ENCODE data around the gene ATG3.

- TF ChIP-seq, protein P1, sequence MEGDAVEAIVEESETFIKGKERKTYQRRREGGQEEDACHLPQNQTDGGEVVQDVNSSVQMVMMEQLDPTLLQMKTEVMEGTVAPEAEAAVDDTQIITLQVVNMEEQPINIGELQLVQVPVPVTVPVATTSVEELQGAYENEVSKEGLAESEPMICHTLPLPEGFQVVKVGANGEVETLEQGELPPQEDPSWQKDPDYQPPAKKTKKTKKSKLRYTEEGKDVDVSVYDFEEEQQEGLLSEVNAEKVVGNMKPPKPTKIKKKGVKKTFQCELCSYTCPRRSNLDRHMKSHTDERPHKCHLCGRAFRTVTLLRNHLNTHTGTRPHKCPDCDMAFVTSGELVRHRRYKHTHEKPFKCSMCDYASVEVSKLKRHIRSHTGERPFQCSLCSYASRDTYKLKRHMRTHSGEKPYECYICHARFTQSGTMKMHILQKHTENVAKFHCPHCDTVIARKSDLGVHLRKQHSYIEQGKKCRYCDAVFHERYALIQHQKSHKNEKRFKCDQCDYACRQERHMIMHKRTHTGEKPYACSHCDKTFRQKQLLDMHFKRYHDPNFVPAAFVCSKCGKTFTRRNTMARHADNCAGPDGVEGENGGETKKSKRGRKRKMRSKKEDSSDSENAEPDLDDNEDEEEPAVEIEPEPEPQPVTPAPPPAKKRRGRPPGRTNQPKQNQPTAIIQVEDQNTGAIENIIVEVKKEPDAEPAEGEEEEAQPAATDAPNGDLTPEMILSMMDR (IDR thresholded peaks at IDR 0.05; ENCODE audit: low read length): no peak
- no peak for TF ChIP-seq EZH2 (IDR thresholded peaks at IDR 0.05; ENCODE audit: borderline replicate concordance, low read length)
Measured at GRCh38 chr3:112610121-112610520, 48.4 kb upstream of the ATG3 start.

Data from OCI-LY1 (cell line).